ENCODE data around the gene NACAD.

GRCh38 chr7:45031829-45032228 is 56.9 kb downstream of the NACAD start:
- TF ChIP-seq, protein P1, sequence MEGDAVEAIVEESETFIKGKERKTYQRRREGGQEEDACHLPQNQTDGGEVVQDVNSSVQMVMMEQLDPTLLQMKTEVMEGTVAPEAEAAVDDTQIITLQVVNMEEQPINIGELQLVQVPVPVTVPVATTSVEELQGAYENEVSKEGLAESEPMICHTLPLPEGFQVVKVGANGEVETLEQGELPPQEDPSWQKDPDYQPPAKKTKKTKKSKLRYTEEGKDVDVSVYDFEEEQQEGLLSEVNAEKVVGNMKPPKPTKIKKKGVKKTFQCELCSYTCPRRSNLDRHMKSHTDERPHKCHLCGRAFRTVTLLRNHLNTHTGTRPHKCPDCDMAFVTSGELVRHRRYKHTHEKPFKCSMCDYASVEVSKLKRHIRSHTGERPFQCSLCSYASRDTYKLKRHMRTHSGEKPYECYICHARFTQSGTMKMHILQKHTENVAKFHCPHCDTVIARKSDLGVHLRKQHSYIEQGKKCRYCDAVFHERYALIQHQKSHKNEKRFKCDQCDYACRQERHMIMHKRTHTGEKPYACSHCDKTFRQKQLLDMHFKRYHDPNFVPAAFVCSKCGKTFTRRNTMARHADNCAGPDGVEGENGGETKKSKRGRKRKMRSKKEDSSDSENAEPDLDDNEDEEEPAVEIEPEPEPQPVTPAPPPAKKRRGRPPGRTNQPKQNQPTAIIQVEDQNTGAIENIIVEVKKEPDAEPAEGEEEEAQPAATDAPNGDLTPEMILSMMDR (IDR thresholded peaks at IDR 0.05): no peak
- TF ChIP-seq POLR2A (IDR thresholded peaks at IDR 0.05): no peak
- no peak for TF ChIP-seq POLR2AphosphoS5 (IDR thresholded peaks at IDR 0.05)
